Common myeloid progenitor, CD34-positive (primary cell): ENCODE results near the gene FAM83C.
A peak's percentile ranks its signal among the peaks of the same experiment; 100 is the strongest.
"Not testable (repeated sequence)": the region's sequence is repeated elsewhere in the genome, so short reads cannot be mapped to it uniquely, and the experiment has no call there.

Experiments used
- CTCF ChIA-PET: fragments of 350-600 bp; sonication (Branson Sonifier 250); formaldehyde crosslinking; loops from one replicate; lab custom pipeline; 2021; ENCODE audit warnings: antibody characterized with exemption; lab: Charles Lee
- POLR2A ChIA-PET: fragments of 350-600 bp; sonication (Branson Sonifier 250); formaldehyde crosslinking; loops from one replicate; lab custom pipeline; 2021; ENCODE audit warnings: antibody characterized with exemption; lab: Charles Lee
- DNase-seq, 3 donors: peaks; one replicate each; pipeline versions ENCODE4 v3.0.0 to v3.0.0-alpha.2; 2013
- H3K27ac ChIP-seq, 2 experiments: 1 replicate in 1 of 2; 2 replicates in 1 of 2; pipeline ENCODE4 v1.7.0; 2013; ENCODE audit warnings: inconsistent platforms in 2 of 2, low read length in 2 of 2, mild to moderate bottlenecking in 2 of 2, low read depth in 1 of 2, moderate library complexity in 1 of 2; ENCODE audit not compliant: severe bottlenecking in 2 of 2, insufficient read depth in 1 of 2, poor library complexity in 1 of 2
- H3K27me3 ChIP-seq, 5 experiments: replicated peaks in 2 of 5; 1 replicate in 3 of 5; 2 replicates in 2 of 5; pipeline versions ENCODE4 v1.6.1 to v1.7.0; 2013; ENCODE audit warnings: low read length in 4 of 5, mild to moderate bottlenecking in 2 of 5, moderate library complexity in 2 of 5, inconsistent platforms in 1 of 5; ENCODE audit not compliant: insufficient read depth in 5 of 5, control insufficient read depth in 4 of 5
- H3K36me3 ChIP-seq, 4 experiments: 1 replicate in 2 of 4; 2 replicates in 2 of 4; pipeline versions ENCODE4 v1.6.1 to v1.7.0; 2013; ENCODE audit warnings: low read length in 3 of 4, control low read depth in 1 of 4, mild to moderate bottlenecking in 1 of 4; ENCODE audit not compliant: control insufficient read depth in 4 of 4, insufficient read depth in 4 of 4
- H3K4me1 ChIP-seq, 4 experiments: 1 replicate in 3 of 4; 2 replicates in 1 of 4; pipeline versions ENCODE4 v1.6.1 to v1.7.1; 2013; ENCODE audit warnings: low read length in 3 of 4, mild to moderate bottlenecking in 3 of 4, control low read depth in 1 of 4, inconsistent platforms in 1 of 4, moderate library complexity in 1 of 4; ENCODE audit not compliant: control insufficient read depth in 4 of 4, insufficient read depth in 4 of 4; ENCODE audit errors: control extremely low read depth in 1 of 4
- H3K4me3 ChIP-seq, 7 experiments: 1 replicate in 4 of 7; 2 replicates in 3 of 7; pipeline versions ENCODE4 v1.5.1 to v1.7.0; 2013; ENCODE audit warnings: mild to moderate bottlenecking in 7 of 7, low read length in 6 of 7, moderate library complexity in 6 of 7, inconsistent platforms in 2 of 7, low read depth in 2 of 7, control low read depth in 1 of 7; ENCODE audit not compliant: insufficient read depth in 4 of 7, control insufficient read depth in 1 of 7; ENCODE audit errors: extremely low read depth in 1 of 7
- H3K9me3 ChIP-seq, 5 experiments: 1 replicate in 4 of 5; 2 replicates in 1 of 5; pipeline versions ENCODE4 v1.6.1 to v1.7.1; 2013; ENCODE audit warnings: low read length in 4 of 5, mild to moderate bottlenecking in 2 of 5, inconsistent platforms in 1 of 5, low read depth in 1 of 5, moderate library complexity in 1 of 5; ENCODE audit not compliant: control insufficient read depth in 4 of 5, insufficient read depth in 2 of 5; ENCODE audit errors: control extremely low read depth in 1 of 5
- WGBS: methylation state at CpG from one replicate; pipeline ENCODE4 v1.1.5; 2013; ENCODE audit not compliant: insufficient coverage; 5-methylcytosine and 5-hydroxymethylcytosine counted together

Gene FAM83C

DNA sequence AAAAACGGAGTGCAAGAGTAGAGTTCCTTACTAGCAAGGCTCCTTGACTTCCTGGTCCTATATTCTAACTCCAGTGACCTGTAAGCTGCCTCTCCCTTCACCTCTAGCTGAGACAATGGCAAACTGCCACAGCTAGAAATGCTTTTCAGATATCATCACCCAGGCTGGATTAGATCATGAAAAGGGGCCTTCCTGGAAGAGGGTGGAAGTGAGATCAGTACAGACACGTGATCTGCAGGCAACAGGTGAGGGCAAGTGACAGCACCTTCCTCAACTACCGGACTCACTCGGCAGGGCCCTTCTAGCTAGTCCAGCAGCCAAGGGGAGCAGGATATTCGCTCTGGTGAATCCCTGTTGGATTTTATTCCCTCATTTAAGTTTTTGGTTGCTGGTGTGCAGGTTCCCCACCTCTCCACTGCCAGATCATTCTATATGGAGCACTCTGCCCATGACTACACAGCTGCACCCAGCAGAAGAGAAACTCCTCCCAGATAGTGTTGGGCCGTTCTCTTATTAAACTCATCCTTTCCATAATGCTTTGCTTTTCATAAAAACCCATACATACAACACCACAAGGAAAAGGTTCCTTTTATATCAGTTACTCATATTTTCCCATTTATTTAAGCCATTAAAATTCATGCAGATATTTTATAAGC is 26.4 kb upstream of the FAM83C start:
- H3K27me3 ChIP-seq: no peaks in the 10 kb centered on the region
- no peaks in the 10 kb centered on the region for H3K9me3 ChIP-seq
- H3K4me1 ChIP-seq: peaks cover 0 to 16% (median 13%) of the 10 kb centered on the region in 4 experiments
- POLR2A ChIA-PET: no interaction called here
- CTCF ChIA-PET: interaction anchor here (0.7 to 2.7 kb wide), 4 partner anchors 11 to 76 kb away, joined by 3 to 16 read pairs (median 4); no protein-coding TSS in a partner anchor
- H3K4me3 ChIP-seq: no peak overlapping the region
- 95% methylated on average over 4 of the region's 6 CpGs for WGBS
- H3K36me3 ChIP-seq: peaks cover 0 to 5% (median 2%) of the 10 kb centered on the region in 4 experiments
- H3K27ac ChIP-seq: no peak overlapping the region
- DNase-seq: no peak

DNA sequence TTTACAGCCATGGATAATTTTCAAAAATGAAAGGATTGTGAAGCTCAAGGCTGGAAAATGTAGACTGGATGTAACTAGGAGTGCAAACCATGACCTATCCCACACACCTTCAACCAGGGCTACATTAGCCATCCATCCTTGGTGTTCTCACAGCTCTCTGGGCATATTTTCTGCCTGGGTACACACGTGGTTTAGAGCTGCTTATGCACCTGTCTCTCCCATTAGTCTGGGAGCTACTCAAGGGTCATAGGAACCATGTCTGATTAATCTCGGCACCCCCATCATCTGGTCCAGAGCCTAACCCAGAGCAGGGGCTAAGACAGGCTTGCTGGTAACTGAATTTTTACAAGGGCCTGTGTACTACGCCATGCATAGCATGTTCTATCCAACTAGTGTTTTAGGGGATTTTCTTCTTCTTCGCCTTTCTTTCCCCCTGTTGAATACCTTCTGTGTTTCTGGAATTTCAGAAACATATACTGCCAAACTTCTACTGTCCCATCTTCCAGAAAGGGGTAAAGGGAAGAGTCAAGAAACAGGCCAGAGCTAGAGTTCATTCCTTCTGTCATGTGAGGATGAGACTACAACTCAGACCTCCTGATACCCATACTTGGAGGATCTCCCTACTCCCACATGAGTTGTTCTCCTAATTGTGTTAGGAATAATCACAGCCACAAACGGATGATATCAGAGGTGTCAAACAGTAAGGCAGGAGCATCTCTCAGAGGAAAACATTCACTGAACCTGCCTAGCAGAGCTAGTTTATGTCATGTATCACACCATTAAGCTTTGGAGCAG is 25.4 kb upstream of the FAM83C start:
- H3K4me1 ChIP-seq: peaks cover 0 to 17% (median 13%) of the 10 kb centered on the region in 4 experiments
- H3K9me3 ChIP-seq: no peaks in the 10 kb centered on the region
- ChIA-PET POLR2A (no interaction called here), CTCF (interaction anchor here (1.6 to 2.7 kb wide), 3 partner anchors 10 to 14 kb away, joined by 4 to 16 read pairs (median 5); no protein-coding TSS in a partner anchor)
- no peak for DNase-seq
- no peaks in the 10 kb centered on the region for H3K27me3 ChIP-seq
- H3K4me3 ChIP-seq: no peak overlapping the region
- WGBS: 100% methylated on average over 5 of the region's 5 CpGs
- peaks cover 0 to 6% (median 2%) of the 10 kb centered on the region in 4 experiments for H3K36me3 ChIP-seq
- H3K27ac ChIP-seq: no peak overlapping the region

DNA sequence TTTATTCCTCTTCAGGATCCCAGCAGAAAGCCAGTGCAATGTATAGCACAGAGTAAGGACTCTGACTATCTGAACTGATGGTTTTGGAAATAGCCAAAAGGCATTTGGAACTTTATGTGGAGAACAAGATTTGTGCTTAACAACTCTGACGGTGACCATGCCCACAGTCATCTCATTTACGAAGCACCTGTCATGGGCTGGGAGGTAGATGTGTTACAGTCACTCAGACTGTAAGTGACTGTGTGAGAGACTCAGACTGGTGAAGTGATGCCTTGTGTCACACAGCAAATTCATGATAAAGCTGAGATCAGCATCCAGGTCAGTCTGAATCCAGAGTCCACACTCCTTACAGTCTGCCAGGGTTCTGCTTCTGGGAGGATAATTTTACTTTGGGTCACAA is 23.9 kb upstream of the FAM83C start:
- CTCF ChIA-PET: interaction anchor here (1.0 kb wide), 1 partner anchor 11 kb away, joined by 3 read pairs; no protein-coding TSS in a partner anchor
- WGBS: 93% methylated on average over 2 of the region's 2 CpGs
- DNase-seq: no peak
- Histone ChIP-seq H3K4me3 (no peak overlapping the region), H3K36me3 (peaks cover 0 to 10% (median 2%) of the 10 kb centered on the region in 4 experiments), H3K4me1 (peaks cover 0 to 21% (median 18%) of the 10 kb centered on the region in 4 experiments), H3K9me3 (no peaks in the 10 kb centered on the region), H3K27me3 (no peaks in the 10 kb centered on the region), H3K27ac (no peak overlapping the region)
- POLR2A ChIA-PET: no interaction called here

DNA sequence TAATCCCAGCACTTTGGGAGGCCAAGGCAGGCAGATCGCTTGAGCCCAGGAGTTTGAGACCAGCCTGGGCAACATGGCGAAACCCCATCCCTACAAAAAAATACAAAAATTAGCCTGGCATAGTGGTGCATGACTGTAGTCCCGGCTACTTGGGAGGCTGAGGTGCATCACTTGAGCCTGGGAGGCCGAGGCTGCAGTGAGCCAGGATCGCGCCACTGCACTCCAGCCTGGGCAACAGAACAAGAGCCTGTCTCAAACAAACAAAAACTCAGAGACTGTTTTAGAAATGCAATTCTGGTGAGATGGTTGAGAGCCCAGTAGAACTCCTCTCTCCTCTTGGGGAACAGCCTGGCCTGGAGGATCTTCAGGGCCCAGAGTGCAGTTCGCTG is 23.4 kb upstream of the FAM83C start:
- DNase-seq: not testable (repeated sequence)
- CTCF ChIA-PET: interaction anchor here (1.0 to 1.3 kb wide), 2 partner anchors 10 to 14 kb away, joined by 3 to 5 read pairs; no protein-coding TSS in a partner anchor

DNA sequence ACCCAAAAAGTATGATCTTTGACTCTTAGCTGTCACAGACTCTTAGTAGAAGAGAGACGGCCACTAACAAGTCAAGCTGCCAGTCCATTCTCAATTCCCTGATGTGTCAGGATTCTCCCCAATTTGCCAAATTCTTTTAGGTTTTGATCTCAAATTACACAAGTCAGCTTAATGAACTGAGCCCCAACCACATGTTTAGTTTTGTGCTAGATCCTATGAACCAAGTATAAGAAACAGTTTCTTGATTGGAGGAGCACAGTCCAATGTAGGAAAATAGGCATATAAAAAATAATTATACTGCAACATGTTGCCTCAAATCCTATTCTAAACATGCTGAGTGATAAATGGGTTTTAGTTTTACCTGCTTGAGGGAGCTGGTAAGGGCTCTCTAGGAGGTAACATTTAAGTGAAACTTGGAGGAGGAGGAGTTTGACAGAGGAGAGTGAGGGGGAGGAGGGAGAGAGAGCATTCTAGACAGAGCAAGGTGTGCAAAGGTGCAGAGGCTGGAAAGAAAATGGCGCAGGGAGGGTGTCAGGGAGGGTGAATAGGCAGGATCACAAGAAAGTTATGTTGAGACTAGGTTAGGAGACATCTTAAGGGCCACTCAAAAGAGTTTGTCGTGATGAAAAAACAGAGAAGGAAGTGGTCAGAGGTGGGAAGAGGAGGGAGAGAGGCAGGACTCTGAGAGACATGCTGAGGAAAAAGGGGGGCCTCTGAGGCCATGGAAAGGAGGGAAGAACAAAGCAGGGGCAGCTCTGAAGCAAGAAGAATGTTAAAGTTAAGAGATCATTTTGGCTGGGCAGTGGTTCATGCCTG is 22.8 kb upstream of the FAM83C start:
- no peaks in the 10 kb centered on the region for H3K9me3 ChIP-seq
- CTCF ChIA-PET: interaction anchor here (1.3 kb wide), 1 partner anchor 15 kb away, joined by 5 read pairs; no protein-coding TSS in a partner anchor
- H3K27ac ChIP-seq: peak overlapping the region in 1 of 2 experiments; percentile 1
- DNase-seq: peak in 2 of 3 donors; percentile 10 to 14
- POLR2A ChIA-PET: no interaction called here
- no peaks in the 10 kb centered on the region for H3K27me3 ChIP-seq
- peaks cover 0 to 21% (median 18%) of the 10 kb centered on the region in 4 experiments for H3K4me1 ChIP-seq
- peaks cover 0 to 13% (median 2%) of the 10 kb centered on the region in 4 experiments for H3K36me3 ChIP-seq
- WGBS: 55% methylated on average over 3 of the region's 3 CpGs
- no peak overlapping the region for H3K4me3 ChIP-seq

More for the DNA sequence above, 23.4 kb upstream of the FAM83C start:
- H3K27me3 ChIP-seq, H3K4me3 ChIP-seq, POLR2A ChIA-PET, H3K9me3 ChIP-seq: not testable (repeated sequence)
- Histone ChIP-seq H3K4me1 (peaks cover 0 to 21% (median 18%) of the 10 kb centered on the region in 4 experiments), H3K27ac (peak overlapping the region in 1 of 2 experiments; percentile 1), H3K36me3 (peaks cover 0 to 11% (median 2%) of the 10 kb centered on the region in 4 experiments)
- WGBS: 100% methylated on average over 5 of the region's 7 CpGs

DNA sequence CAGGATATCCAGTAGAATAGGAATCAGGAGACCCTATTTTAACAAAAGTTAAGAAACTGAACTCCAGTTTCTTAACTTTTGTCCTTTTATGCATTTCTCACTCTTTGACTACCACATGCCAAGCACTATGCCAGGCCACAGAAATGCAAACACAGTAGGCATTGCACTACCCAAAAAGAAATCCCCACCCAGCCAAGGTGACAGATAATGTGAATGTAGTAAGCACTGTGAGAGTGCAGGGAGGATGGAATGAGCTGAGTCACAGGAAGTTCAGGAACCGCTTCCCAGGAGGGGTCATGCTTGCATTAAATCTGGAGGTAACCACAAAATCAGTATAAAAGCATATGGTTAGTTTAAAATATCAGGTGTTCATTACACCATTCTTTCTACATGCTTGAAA is 20.1 kb upstream of the FAM83C start:
- Histone ChIP-seq H3K9me3 (no peaks in the 10 kb centered on the region), H3K36me3 (peaks cover 0 to 12% (median 3%) of the 10 kb centered on the region in 4 experiments), H3K4me1 (peaks cover 0 to 21% (median 18%) of the 10 kb centered on the region in 4 experiments), H3K27me3 (no peaks in the 10 kb centered on the region), H3K27ac (no peak overlapping the region), H3K4me3 (no peak overlapping the region)
- DNase-seq: peak in 2 of 3 donors; percentile 9 to 15
- WGBS: no CpG with 5 or more reads among the region's 1 CpG
- POLR2A ChIA-PET: no interaction called here
- CTCF ChIA-PET: interaction anchor here (3.5 kb wide), 1 partner anchor 11 kb away, joined by 10 read pairs; no protein-coding TSS in a partner anchor
